ENCODE results near the gene SIDT2.
"Not testable (repeated sequence)": the region's sequence is repeated elsewhere in the genome, so short reads cannot be mapped to it uniquely, and the experiment has no call there.

The SIDT2 gene

DNA sequence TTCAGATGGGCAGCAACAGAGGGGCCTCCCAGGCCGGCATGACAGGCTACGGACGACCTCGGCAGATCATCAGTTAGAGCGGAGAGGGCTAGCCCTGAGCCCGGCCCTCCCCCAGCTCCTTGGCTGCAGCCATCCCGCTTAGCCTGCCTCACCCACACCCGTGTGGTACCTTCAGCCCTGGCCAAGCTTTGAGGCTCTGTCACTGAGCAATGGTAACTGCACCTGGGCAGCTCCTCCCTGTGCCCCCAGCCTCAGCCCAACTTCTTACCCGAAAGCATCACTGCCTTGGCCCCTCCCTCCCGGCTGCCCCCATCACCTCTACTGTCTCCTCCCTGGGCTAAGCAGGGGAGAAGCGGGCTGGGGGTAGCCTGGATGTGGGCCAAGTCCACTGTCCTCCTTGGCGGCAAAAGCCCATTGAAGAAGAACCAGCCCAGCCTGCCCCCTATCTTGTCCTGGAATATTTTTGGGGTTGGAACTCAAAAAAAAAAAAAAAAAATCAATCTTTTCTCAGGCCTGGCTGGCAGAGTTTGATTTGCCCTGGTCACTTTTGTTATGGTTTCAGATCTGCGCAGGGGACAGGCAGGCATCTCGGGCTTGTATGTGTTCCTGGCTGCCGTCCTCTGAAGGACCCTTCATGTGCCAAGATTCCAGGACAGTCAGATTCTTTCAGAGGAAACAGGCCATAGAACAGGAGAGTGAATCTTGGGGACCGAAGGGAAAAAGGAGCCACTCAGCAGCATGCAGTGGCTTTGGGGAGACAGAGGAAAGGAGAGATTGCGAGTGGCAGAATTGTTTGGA lies 25.9 kb downstream of the SIDT2 start:
- DNase-seq (ENCODE audit: low read depth), result no peak

GRCh38 chr11:117205211-117205818 lies 26.8 kb downstream of the SIDT2 start:
- DNase-seq (ENCODE audit: low read depth), result no peak

GRCh38 chr11:117206111-117206510 lies 27.6 kb downstream of the SIDT2 start:
- not testable (repeated sequence) for DNase-seq (ENCODE audit: low read depth)

GRCh38 chr11:117206859-117207258 lies 28.3 kb downstream of the SIDT2 start:
- not testable (repeated sequence) for DNase-seq (ENCODE audit: low read depth)

DNA sequence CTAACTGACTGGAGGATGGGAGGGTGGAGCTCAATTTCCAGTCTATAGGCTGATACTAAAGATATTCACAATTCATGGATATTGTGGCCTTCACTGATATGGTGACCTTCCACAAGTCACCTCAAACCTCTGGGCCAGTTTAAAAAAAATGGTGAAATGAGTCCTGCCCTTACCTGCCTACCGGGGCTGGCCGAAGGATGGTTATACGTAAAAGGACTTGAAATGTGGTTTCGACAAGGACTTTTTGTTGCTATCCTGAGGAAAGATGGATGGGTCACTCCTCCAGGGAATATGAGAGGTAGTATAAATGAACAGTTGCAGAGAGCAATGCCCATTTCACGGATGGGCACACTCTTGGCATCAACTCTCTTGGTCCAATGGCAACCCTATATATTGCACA lies 28.9 kb downstream of the SIDT2 start:
- DNase-seq (ENCODE audit: low read depth), result not testable (repeated sequence)

GRCh38 chr11:117208710-117209109 lies 30.2 kb downstream of the SIDT2 start:
- not testable (repeated sequence) for DNase-seq (ENCODE audit: low read depth)

DNA sequence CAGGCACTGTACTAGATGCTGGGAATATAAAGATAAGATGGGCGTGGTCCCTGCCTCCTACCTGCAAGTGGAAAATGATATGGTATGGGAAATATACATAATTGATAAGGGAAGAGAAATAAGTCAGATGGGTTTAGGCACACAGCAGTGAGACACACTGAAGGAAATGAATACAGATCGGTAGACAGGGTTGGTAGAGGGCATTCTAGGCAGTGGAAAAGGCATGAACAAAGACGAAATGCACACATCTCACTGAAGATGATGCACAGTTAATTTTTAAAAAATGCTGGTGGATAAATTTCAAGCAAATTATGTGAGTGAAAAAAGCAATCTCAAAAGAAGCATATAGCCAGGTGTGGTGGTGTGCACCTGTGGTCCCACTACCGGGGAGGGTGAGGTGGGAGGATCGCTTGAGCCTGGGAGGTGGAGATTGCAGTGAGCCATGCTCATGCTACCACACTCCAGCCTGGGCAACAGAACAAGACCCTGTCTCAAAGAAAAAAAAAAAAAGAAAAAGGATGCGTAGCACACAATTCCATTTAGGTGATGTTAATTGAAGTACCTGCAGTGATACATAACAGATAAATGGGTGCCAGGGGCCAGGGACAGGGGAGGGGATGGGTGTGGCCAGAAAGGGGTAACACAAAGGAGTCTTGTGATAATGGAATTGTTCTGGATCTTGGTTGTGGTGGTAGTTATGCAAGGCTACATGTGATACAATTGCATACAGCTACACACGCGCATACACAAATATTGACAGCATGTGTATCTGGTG lies 31.0 kb downstream of the SIDT2 start:
- DNase-seq (ENCODE audit: low read depth), result not testable (repeated sequence)

- no peak for DNase-seq (ENCODE audit: low read depth)
These were observed 32.1 kb downstream of the SIDT2 start for GRCh38 chr11:117210620-117211019.

- DNase-seq (ENCODE audit: low read depth), result no peak
These were observed 34.3 kb downstream of the SIDT2 start for GRCh38 chr11:117212697-117213355.

GRCh38 chr11:117214404-117215110 lies 36.0 kb downstream of the SIDT2 start:
- no peak for DNase-seq (ENCODE audit: low read depth)

- DNase-seq (ENCODE audit: low read depth), result peak; percentile 89
These were observed 38.9 kb downstream of the SIDT2 start for GRCh38 chr11:117217141-117218084.

GRCh38 chr11:117218133-117218915 lies 39.8 kb downstream of the SIDT2 start:
- no peak for DNase-seq (ENCODE audit: low read depth)

DNA sequence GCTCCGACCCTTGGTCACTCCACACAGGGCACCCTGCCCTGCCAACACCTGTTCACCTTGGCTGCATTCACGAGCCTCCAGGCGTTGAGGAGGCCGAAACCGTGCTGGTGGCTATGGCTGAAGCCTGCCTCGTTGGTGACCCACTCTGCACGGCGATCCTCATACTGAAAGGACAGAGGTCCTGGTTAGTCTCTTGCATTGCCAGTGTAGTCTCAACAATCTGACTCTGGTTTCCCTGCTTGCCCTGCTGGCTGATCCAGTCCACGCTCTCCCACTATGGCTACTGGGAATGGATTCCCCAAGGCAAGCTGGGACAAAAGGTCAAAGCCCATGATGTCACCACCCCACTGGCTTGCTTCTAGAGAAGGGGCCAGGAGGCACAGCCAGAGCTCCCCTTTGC lies 40.5 kb downstream of the SIDT2 start:
- DNase-seq (ENCODE audit: low read depth), result no peak

GRCh38 chr11:117219455-117219854 lies 40.9 kb downstream of the SIDT2 start:
- DNase-seq (ENCODE audit: low read depth), result no peak

DNA sequence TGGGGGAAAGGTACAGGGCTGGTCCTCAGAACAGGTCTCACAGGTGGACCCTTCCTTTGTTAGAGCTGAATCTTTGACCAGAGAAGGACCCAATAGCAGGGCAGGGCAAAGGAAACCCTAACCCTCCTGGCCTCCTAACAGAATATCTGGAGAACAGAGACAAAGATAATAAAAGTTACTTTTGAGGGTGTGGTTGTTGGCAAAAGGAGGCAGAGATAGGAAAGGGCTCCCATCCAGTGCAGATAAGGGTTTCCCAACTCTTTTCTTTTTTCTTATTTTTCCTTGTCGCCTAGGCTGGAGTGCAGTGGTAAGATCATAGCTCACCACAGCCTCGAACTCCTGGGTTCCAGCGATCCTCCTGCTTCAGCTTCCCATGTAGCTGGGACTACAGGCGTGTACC lies 41.5 kb downstream of the SIDT2 start:
- DNase-seq (ENCODE audit: low read depth), result no peak

- no peak for DNase-seq (ENCODE audit: low read depth)
These were observed 42.0 kb downstream of the SIDT2 start for GRCh38 chr11:117220568-117220967.

- no peak for DNase-seq (ENCODE audit: low read depth)
These were observed 42.6 kb downstream of the SIDT2 start for GRCh38 chr11:117220999-117221774.

- no peak for DNase-seq (ENCODE audit: low read depth)
These were observed 43.4 kb downstream of the SIDT2 start for GRCh38 chr11:117221775-117222517.

Data from amniotic epithelial cell (primary cell).